ENCODE data around the gene TMC5. TPM values are rescaled to one million over a fixed set of nuclear protein-coding genes. Genes with fewer than 3 reads are reported as not detected.

Gene TMC5
- total and polyA plus RNA-seq, 2 of the 4 experiments (the other 2 are of a cell fraction), result not detected

DNA sequence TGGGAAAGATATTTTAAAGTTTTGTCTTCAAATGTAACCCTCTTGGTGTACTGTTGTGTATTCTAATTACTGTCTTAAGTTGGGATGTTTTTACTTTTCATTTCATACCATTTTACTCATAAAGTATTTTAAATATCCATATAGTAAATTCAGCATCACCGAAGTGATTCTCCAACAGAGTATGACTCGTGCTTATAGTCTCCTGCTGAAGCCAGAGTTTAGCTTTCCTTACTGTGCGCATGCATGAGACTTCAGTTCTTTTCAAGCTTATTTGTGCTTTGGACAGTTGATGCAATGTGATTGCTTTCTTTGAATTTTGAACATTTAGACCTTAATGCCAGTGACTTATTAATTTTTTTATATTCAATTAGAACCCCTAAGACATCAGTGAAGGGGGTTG is 130.5 kb downstream of the TMC5 start:
- no peak overlapping the region for H2BK120ac ChIP-seq (ENCODE audit: low read depth, low read length)
- peaks cover 3% of the 10 kb centered on the region for H3K36me3 ChIP-seq (ENCODE audit: control insufficient read depth, insufficient read depth, low read length)
- H4K20me1 ChIP-seq (ENCODE audit: insufficient read depth, low read length), result no peaks in the 10 kb centered on the region
- no peak overlapping the region for H3K14ac ChIP-seq (replicated peaks; ENCODE audit: low read depth, low read length)
- H3K23ac ChIP-seq (ENCODE audit: low read depth, low read length), result no peak overlapping the region
- H3K27ac ChIP-seq (ENCODE audit: insufficient read depth, low read length), result no peak overlapping the region
- H2BK15ac ChIP-seq (ENCODE audit: low read depth, low read length), result no peak overlapping the region
- no peak overlapping the region for H4K5ac ChIP-seq (ENCODE audit: low read depth, low read length)
- no TSS peak for BruUV-seq (replicated peaks)
- no CpG with 5 or more reads among the region's 3 CpGs for WGBS, 2 experiments (ENCODE audit: extremely low coverage in 2 of 2, insufficient read length in 1 of 2)
- no peak overlapping the region for H3K9ac ChIP-seq (ENCODE audit: low read depth, low read length)
- no peak overlapping the region for H2BK5ac ChIP-seq (ENCODE audit: low read depth, low read length, poor library complexity, severe bottlenecking)
- H3K4me3 ChIP-seq (ENCODE audit: insufficient read depth, low read depth, low read length), result no peak overlapping the region
- ChIA-PET POLR2A (ENCODE audit: unreplicated experiment) (no interaction called here), CTCF (interaction anchor here (0.9 kb wide), 1 partner anchor 19 kb away, joined by 3 read pairs; no protein-coding TSS in a partner anchor)
- H3K79me1 ChIP-seq (ENCODE audit: low read depth in 1 of 2, low read length in 2 of 2), result no peaks in the 10 kb centered on the region
- H3K4ac ChIP-seq (ENCODE audit: low read depth, low read length), result no peak overlapping the region
- in situ Hi-C loops (cut with MboI; ENCODE audit: low sequenced_read_pairs), result no loop called here
- ATAC-seq (ENCODE audit: low read depth), result peak; percentile 90
- no peak overlapping the region for H2BK20ac ChIP-seq (ENCODE audit: low read depth, low read length)
- DNase-seq, result peak; percentile 52
- intact Hi-C loops (cut with micrococcal nuclease), result no loop called here
- no peaks in the 10 kb centered on the region for H3K4me1 ChIP-seq (ENCODE audit: control insufficient read depth, insufficient read depth, low read length)
- dilution Hi-C loops (cut with HindIII; ENCODE audit: low sequenced_read_pairs, unreplicated experiment), result no loop called here
- no peak overlapping the region for H3K4me2 ChIP-seq (ENCODE audit: low read depth, low read length)
- no peak overlapping the region for H3K56ac ChIP-seq (ENCODE audit: extremely low read depth, insufficient read depth, low read length)
- H2AK9ac ChIP-seq (replicated peaks; ENCODE audit: low read depth, low read length, poor library complexity), result no peak overlapping the region
- no peaks in the 10 kb centered on the region for H3K27me3 ChIP-seq (ENCODE audit: control insufficient read depth, insufficient read depth, low read length)
- no peaks in the 10 kb centered on the region for H3K9me1 ChIP-seq (ENCODE audit: insufficient read depth, low read length)
- TF ChIP-seq CEBPB (IDR thresholded peaks at IDR 0.05; ENCODE audit: low read depth, low read length) (no peak), CHD1 (IDR thresholded peaks at IDR 0.05; ENCODE audit: low read depth, low read length) (no peak), MXI1 (IDR thresholded peaks at IDR 0.05; ENCODE audit: borderline replicate concordance, low read depth, low read length) (no peak), RFX5 (IDR thresholded peaks at IDR 0.05; ENCODE audit: low read depth, low read length) (no peak), MAFK (IDR thresholded peaks at IDR 0.05; ENCODE audit: low read depth, low read length) (no peak), MAZ (IDR thresholded peaks at IDR 0.05; ENCODE audit: borderline replicate concordance, low read depth, low read length) (no peak), RCOR1 (IDR thresholded peaks at IDR 0.05; ENCODE audit: insufficient replicate concordance, low read length) (no peak), NFE2L2 (IDR thresholded peaks at IDR 0.05; ENCODE audit: low read depth, low read length) (no peak), USF2 (IDR thresholded peaks at IDR 0.05; ENCODE audit: low read depth, low read length) (no peak), BHLHE40 (IDR thresholded peaks at IDR 0.05; ENCODE audit: low read depth, low read length) (no peak), ELK1 (IDR thresholded peaks at IDR 0.05; ENCODE audit: borderline replicate concordance, low read depth, low read length) (no peak), SMC3 (IDR thresholded peaks at IDR 0.05; ENCODE audit: low read depth, low read length) (no peak), RAD21 (IDR thresholded peaks at IDR 0.05; ENCODE audit: low read length) (no peak), FOS (IDR thresholded peaks at IDR 0.05; ENCODE audit: low read depth, low read length) (no peak), POLR2A (IDR thresholded peaks at IDR 0.05; ENCODE audit: low read depth, low read length) (no peak)
- H2AK5ac ChIP-seq (ENCODE audit: low read depth, low read length), result no peak overlapping the region
- no peak overlapping the region for H3K18ac ChIP-seq (ENCODE audit: low read depth, low read length)
- no peaks in the 10 kb centered on the region for H3K9me3 ChIP-seq (ENCODE audit: control insufficient read depth, insufficient read depth, low read length)
- no peak overlapping the region for H2AFZ ChIP-seq (replicated peaks; ENCODE audit: low read length, poor library complexity)
- no peak overlapping the region for H4K91ac ChIP-seq (ENCODE audit: insufficient read depth, low read depth, low read length)
- no peak overlapping the region for H4K8ac ChIP-seq (ENCODE audit: low read depth in 2 of 2, low read length in 2 of 2)

All from IMR-90 (cell line).